GM08714 (cell line): ENCODE results near the gene RPS6KC1.
"Not testable (repeated sequence)": the region's sequence is repeated elsewhere in the genome, so short reads cannot be mapped to it uniquely, and the experiment has no call there.

ENCODE experiments used
- H3K4me3 ChIP-seq: fragments of 200-500 bp; sonication (Bioruptor generic); 2 replicates; pipeline ENCODE4 v1.5.1; 2014; ENCODE audit warnings: mild to moderate bottlenecking, low read length, inconsistent platforms
- ZNF274 ChIP-seq: IDR thresholded peaks from 2 replicates; pipeline ENCODE4 v1.6.1; 2012; ENCODE audit warnings: mild to moderate bottlenecking, low read depth, low read length

RPS6KC1 gene

GRCh38 chr1:213067352-213067751 lies 16.3 kb downstream of the RPS6KC1 start:
- TF ChIP-seq ZNF274 = no peak
- H3K4me3 ChIP-seq = no peak overlapping the region

GRCh38 chr1:213070406-213070805 lies 19.4 kb downstream of the RPS6KC1 start:
- TF ChIP-seq ZNF274 = no peak
- H3K4me3 ChIP-seq = no peak overlapping the region; the same call in 1 of the 2 replicates

GRCh38 chr1:213075725-213076124 lies 24.7 kb downstream of the RPS6KC1 start:
- TF ChIP-seq ZNF274 = no peak
- no peak overlapping the region for H3K4me3 ChIP-seq

GRCh38 chr1:213082420-213083111 lies 31.5 kb downstream of the RPS6KC1 start:
- no peak overlapping the region for H3K4me3 ChIP-seq
- no peak for TF ChIP-seq ZNF274

GRCh38 chr1:213083112-213083445 lies 32.0 kb downstream of the RPS6KC1 start:
- TF ChIP-seq ZNF274 = no peak
- no peak overlapping the region for H3K4me3 ChIP-seq

- TF ChIP-seq ZNF274 = no peak
These were observed 36.9 kb downstream of the RPS6KC1 start for GRCh38 chr1:213087911-213088310.

GRCh38 chr1:213089924-213090677 lies 39.1 kb downstream of the RPS6KC1 start:
- no peak for TF ChIP-seq ZNF274
- H3K4me3 ChIP-seq = no peak overlapping the region

More at GRCh38 chr1:213087911-213088310, 36.9 kb downstream of the RPS6KC1 start:
- no peak overlapping the region for H3K4me3 ChIP-seq

GRCh38 chr1:213094446-213094845 lies 43.4 kb downstream of the RPS6KC1 start:
- H3K4me3 ChIP-seq = no peak overlapping the region
- TF ChIP-seq ZNF274 = no peak

- no peak overlapping the region for H3K4me3 ChIP-seq
These were observed 44.4 kb downstream of the RPS6KC1 start for GRCh38 chr1:213095467-213095866.

GRCh38 chr1:213099682-213100399 lies 48.8 kb downstream of the RPS6KC1 start:
- no peak overlapping the region for H3K4me3 ChIP-seq
- TF ChIP-seq ZNF274 = no peak

More at GRCh38 chr1:213095467-213095866, 44.4 kb downstream of the RPS6KC1 start:
- no peak for TF ChIP-seq ZNF274

- H3K4me3 ChIP-seq = not testable (repeated sequence)
These were observed 49.5 kb downstream of the RPS6KC1 start for GRCh38 chr1:213100565-213100964.

- no peak overlapping the region for H3K4me3 ChIP-seq
- no peak for TF ChIP-seq ZNF274
These were observed 52.6 kb downstream of the RPS6KC1 start for GRCh38 chr1:213103377-213104306.

- no peak for TF ChIP-seq ZNF274
- H3K4me3 ChIP-seq = no peak overlapping the region
These were observed 53.6 kb downstream of the RPS6KC1 start for GRCh38 chr1:213104604-213105003.

GRCh38 chr1:213106298-213106697 lies 55.3 kb downstream of the RPS6KC1 start:
- no peak overlapping the region for H3K4me3 ChIP-seq
- no peak for TF ChIP-seq ZNF274
